ENCODE measurements around the gene TXNDC16.

TXNDC16 gene

DNA sequence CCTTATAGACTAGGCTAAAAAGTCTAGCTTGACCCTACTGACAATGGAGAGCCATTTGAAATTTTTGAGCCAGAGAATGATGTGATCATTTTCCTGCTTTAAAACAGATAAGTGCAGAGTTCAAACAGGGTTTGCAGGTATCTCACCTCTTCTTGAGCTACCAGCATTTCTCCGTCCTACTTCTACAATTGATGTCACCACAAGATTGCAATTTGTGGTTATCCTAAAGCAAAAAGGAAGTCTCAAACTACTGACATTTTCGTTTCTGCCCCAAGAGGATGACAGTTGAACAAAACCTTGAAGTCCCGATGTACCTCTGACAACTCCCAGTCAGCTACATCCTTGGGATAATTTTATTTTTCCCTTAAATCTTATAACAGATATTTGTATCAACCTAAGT is 151.5 kb downstream of the TXNDC16 start:
- Histone ChIP-seq H3K27ac (ENCODE audit: extremely low read depth, low read depth, low read length) (no peak overlapping the region), H3K4me3 (ENCODE audit: low read depth, low read length) (no peak overlapping the region), H3K36me3 (ENCODE audit: control insufficient read depth in 2 of 2, insufficient read depth in 1 of 2, low read length in 2 of 2) (no peaks in the 10 kb centered on the region), H3K4me1 (ENCODE audit: control insufficient read depth, insufficient read depth, low read length) (peaks cover 13% of the 10 kb centered on the region), H3K9me3 (ENCODE audit: control insufficient read depth, insufficient read depth, low read depth, low read length) (peaks cover 3% of the 10 kb centered on the region)
- TF ChIP-seq KLF1 (tag by site-specific recombination; IDR thresholded peaks at IDR 0.05), result no peak
- no peak for TF ChIP-seq HOXD13 (CRISPR knock-in tag; IDR thresholded peaks at IDR 0.05; ENCODE audit: borderline replicate concordance)
- TF ChIP-seq, protein P1, sequence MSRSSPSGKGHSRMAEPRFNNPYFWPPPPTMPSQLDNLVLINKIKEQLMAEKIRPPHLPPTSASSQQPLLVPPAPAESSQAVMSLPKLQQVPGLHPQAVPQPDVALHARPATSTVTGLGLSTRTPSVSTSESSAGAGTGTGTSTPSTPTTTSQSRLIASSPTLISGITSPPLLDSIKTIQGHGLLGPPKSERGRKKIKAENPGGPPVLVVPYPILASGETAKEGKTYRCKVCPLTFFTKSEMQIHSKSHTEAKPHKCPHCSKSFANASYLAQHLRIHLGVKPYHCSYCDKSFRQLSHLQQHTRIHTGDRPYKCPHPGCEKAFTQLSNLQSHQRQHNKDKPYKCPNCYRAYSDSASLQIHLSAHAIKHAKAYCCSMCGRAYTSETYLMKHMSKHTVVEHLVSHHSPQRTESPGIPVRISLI (tag by site-specific recombination; IDR thresholded peaks at IDR 0.05), result no peak
- no peak for TF ChIP-seq ZNF169 (tag by site-specific recombination; IDR thresholded peaks at IDR 0.05)
- TF ChIP-seq ZNF416 (tag by site-specific recombination; IDR thresholded peaks at IDR 0.05), result no peak
- no peak for TF ChIP-seq ZNF24 (tag by site-specific recombination; IDR thresholded peaks at IDR 0.05)
- TF ChIP-seq, protein P2, sequence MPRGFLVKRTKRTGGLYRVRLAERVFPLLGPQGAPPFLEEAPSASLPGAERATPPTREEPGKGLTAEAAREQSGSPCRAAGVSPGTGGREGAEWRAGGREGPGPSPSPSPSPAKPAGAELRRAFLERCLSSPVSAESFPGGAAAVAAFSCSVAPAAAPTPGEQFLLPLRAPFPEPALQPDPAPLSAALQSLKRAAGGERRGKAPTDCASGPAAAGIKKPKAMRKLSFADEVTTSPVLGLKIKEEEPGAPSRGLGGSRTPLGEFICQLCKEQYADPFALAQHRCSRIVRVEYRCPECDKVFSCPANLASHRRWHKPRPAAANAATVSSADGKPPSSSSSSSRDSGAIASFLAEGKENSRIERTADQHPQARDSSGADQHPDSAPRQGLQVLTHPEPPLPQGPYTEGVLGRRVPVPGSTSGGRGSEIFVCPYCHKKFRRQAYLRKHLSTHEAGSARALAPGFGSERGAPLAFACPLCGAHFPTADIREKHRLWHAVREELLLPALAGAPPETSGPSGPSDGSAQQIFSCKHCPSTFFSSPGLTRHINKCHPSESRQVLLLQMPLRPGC (tag by site-specific recombination; IDR thresholded peaks at IDR 0.05), result no peak
- TF ChIP-seq ZNF37A (tag by site-specific recombination; IDR thresholded peaks at IDR 0.05), result no peak
- CTCF ChIA-PET, result interaction anchor here (0.7 to 1.1 kb wide), 2 partner anchors 15 to 50 kb away, joined by 3 to 4 read pairs; no protein-coding TSS in a partner anchor
- POLR2A ChIA-PET, result interaction anchor here (1.6 kb wide), 1 partner anchor 152 kb away, joined by 3 read pairs; the partner anchor contains the start of genes GPR137C and TXNDC16

DNA sequence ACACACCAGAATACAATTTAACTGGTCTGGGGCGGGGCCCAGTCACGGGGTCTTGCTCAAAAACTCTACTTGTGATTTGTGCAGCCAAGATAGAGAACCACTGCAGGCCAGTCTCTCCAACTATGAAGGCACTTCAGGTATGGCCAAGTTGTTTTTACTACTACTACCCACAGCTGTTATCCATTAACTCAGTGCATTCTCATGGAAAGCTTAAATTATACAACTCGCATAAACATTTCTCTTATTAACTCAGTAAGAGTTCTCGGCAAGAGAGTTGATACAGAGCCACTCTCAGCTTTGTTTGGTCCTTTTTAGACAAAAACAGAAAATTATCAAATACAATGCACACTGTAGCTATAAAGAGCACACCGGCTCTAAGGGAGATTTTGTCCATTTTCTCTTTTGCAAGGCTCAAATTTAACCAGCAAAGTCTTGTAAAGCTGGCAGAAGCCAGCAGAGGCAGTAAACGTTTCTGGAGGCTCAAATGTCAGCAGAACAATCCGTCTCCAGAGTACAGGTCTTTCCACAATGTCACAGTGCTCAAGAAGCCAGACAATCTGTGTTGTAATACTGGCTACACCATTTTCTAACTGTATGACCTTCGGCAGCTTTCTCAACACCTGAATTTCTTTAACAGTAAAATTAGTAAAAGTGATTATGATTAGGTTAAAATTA is 152.2 kb downstream of the TXNDC16 start:
- no peaks in the 10 kb centered on the region for H3K36me3 ChIP-seq (ENCODE audit: control insufficient read depth in 2 of 2, insufficient read depth in 1 of 2, low read length in 2 of 2)
- CTCF ChIA-PET, result interaction anchor here (0.7 to 1.1 kb wide), 3 partner anchors 9 to 49 kb away, joined by 3 to 4 read pairs (median 3); no protein-coding TSS in a partner anchor
- H3K4me3 ChIP-seq (ENCODE audit: low read depth, low read length), result no peak overlapping the region
- H3K9me3 ChIP-seq (ENCODE audit: control insufficient read depth, insufficient read depth, low read depth, low read length), result peaks cover 3% of the 10 kb centered on the region
- POLR2A ChIA-PET, result interaction anchor here (1.6 kb wide), 1 partner anchor 153 kb away, joined by 3 read pairs; the partner anchor contains the start of genes GPR137C and TXNDC16
- H3K4me1 ChIP-seq (ENCODE audit: control insufficient read depth, insufficient read depth, low read length), result peaks cover 13% of the 10 kb centered on the region
- TF ChIP-seq, protein P3, sequence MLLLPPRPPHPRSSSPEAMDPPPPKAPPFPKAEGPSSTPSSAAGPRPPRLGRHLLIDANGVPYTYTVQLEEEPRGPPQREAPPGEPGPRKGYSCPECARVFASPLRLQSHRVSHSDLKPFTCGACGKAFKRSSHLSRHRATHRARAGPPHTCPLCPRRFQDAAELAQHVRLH (tag by site-specific recombination; IDR thresholded peaks at IDR 0.05), result 0 out of 2 replicates have a peak, but pooled peaks have one; percentile 30
- peak; percentile 20; the same call in 1 of the 2 replicates for TF ChIP-seq ZSCAN30 (tag by site-specific recombination; IDR thresholded peaks at IDR 0.05)
- no peak for TF ChIP-seq ZNF2 (tag by site-specific recombination; IDR thresholded peaks at IDR 0.05)
- TF ChIP-seq, protein P4, sequence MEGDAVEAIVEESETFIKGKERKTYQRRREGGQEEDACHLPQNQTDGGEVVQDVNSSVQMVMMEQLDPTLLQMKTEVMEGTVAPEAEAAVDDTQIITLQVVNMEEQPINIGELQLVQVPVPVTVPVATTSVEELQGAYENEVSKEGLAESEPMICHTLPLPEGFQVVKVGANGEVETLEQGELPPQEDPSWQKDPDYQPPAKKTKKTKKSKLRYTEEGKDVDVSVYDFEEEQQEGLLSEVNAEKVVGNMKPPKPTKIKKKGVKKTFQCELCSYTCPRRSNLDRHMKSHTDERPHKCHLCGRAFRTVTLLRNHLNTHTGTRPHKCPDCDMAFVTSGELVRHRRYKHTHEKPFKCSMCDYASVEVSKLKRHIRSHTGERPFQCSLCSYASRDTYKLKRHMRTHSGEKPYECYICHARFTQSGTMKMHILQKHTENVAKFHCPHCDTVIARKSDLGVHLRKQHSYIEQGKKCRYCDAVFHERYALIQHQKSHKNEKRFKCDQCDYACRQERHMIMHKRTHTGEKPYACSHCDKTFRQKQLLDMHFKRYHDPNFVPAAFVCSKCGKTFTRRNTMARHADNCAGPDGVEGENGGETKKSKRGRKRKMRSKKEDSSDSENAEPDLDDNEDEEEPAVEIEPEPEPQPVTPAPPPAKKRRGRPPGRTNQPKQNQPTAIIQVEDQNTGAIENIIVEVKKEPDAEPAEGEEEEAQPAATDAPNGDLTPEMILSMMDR (tag by site-specific recombination; IDR thresholded peaks at IDR 0.05), result 0 out of 2 replicates have a peak, but pooled peaks have one; percentile 20
- no peak for TF ChIP-seq HOXC10 (CRISPR knock-in tag; IDR thresholded peaks at IDR 0.05)
- TF ChIP-seq ZNF514 (tag by site-specific recombination; IDR thresholded peaks at IDR 0.05), result no peak
- no peak for TF ChIP-seq ZNF548 (tag by site-specific recombination; IDR thresholded peaks at IDR 0.05)
- TF ChIP-seq, protein P5, sequence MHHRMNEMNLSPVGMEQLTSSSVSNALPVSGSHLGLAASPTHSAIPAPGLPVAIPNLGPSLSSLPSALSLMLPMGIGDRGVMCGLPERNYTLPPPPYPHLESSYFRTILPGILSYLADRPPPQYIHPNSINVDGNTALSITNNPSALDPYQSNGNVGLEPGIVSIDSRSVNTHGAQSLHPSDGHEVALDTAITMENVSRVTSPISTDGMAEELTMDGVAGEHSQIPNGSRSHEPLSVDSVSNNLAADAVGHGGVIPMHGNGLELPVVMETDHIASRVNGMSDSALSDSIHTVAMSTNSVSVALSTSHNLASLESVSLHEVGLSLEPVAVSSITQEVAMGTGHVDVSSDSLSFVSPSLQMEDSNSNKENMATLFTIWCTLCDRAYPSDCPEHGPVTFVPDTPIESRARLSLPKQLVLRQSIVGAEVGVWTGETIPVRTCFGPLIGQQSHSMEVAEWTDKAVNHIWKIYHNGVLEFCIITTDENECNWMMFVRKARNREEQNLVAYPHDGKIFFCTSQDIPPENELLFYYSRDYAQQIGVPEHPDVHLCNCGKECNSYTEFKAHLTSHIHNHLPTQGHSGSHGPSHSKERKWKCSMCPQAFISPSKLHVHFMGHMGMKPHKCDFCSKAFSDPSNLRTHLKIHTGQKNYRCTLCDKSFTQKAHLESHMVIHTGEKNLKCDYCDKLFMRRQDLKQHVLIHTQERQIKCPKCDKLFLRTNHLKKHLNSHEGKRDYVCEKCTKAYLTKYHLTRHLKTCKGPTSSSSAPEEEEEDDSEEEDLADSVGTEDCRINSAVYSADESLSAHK (tag by site-specific recombination; IDR thresholded peaks at IDR 0.05), result no peak
- TF ChIP-seq, protein P6, sequence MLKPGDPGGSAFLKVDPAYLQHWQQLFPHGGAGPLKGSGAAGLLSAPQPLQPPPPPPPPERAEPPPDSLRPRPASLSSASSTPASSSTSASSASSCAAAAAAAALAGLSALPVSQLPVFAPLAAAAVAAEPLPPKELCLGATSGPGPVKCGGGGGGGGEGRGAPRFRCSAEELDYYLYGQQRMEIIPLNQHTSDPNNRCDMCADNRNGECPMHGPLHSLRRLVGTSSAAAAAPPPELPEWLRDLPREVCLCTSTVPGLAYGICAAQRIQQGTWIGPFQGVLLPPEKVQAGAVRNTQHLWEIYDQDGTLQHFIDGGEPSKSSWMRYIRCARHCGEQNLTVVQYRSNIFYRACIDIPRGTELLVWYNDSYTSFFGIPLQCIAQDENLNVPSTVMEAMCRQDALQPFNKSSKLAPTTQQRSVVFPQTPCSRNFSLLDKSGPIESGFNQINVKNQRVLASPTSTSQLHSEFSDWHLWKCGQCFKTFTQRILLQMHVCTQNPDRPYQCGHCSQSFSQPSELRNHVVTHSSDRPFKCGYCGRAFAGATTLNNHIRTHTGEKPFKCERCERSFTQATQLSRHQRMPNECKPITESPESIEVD (tag by site-specific recombination; IDR thresholded peaks at IDR 0.05), result peak; percentile 89
- no peak for TF ChIP-seq ZNF169 (tag by site-specific recombination; IDR thresholded peaks at IDR 0.05)
- TF ChIP-seq ZNF354C (tag by site-specific recombination; IDR thresholded peaks at IDR 0.05; ENCODE audit: borderline replicate concordance, low read depth), result no peak
- peak overlapping the region; percentile 22; the same call in 1 of the 2 replicates for H3K27ac ChIP-seq (ENCODE audit: extremely low read depth, low read depth, low read length)

Measured in HEK293 (cell line).